ENCODE results near the gene ARNT2. TPM values are rescaled to one million over a fixed set of nuclear protein-coding genes. Genes with fewer than 3 reads are reported as not detected.
A peak's percentile ranks its signal among the peaks of the same experiment; 100 is the strongest.

Gene ARNT2
- total RNA-seq, result 0.13 and 0.26 TPM in 2 replicates

GRCh38 chr15:80404057-80404760 is at the start of gene ARNT2:
Gene ARNT2, plus strand, starts transcription at chr15:80404382. Its CDS starts 134 bp downstream, at chr15:80404516.
- DNase-seq (ENCODE audit: low read depth), result no peak
- no peak for FAIRE-seq
- H3K27me3 ChIP-seq (ENCODE audit: control insufficient read depth, insufficient read depth, low read length), result peaks cover 33% of the 10 kb centered on the region
- H3K36me3 ChIP-seq (ENCODE audit: control insufficient read depth, insufficient read depth, low read length), result no peaks in the 10 kb centered on the region
- TF ChIP-seq CTCF (IDR thresholded peaks at IDR 0.05; ENCODE audit: insufficient read depth, low read length, severe bottlenecking), result no peak
- peak within 1 kb of the TSS; percentile 27 for H3K4me3 ChIP-seq (ENCODE audit: low read depth, low read length)

GRCh38 chr15:80367094-80367493 is 37.1 kb upstream of the ARNT2 start:
- FAIRE-seq (no peak), DNase-seq (ENCODE audit: low read depth) (no peak)
- no peaks in the 10 kb centered on the region for H3K36me3 ChIP-seq (ENCODE audit: control insufficient read depth, insufficient read depth, low read length)
- TF ChIP-seq CTCF (IDR thresholded peaks at IDR 0.05; ENCODE audit: insufficient read depth, low read length, severe bottlenecking), result no peak
- H3K27me3 ChIP-seq (ENCODE audit: control insufficient read depth, insufficient read depth, low read length), result no peaks in the 10 kb centered on the region
- H3K4me3 ChIP-seq (ENCODE audit: low read depth, low read length), result no peak overlapping the region

- no peak for TF ChIP-seq CTCF (IDR thresholded peaks at IDR 0.05; ENCODE audit: insufficient read depth, low read length, severe bottlenecking)
- no peaks in the 10 kb centered on the region for H3K36me3 ChIP-seq (ENCODE audit: control insufficient read depth, insufficient read depth, low read length)
- no peak overlapping the region for H3K4me3 ChIP-seq (ENCODE audit: low read depth, low read length)
- FAIRE-seq (no peak), DNase-seq (ENCODE audit: low read depth) (no peak)
- no peaks in the 10 kb centered on the region for H3K27me3 ChIP-seq (ENCODE audit: control insufficient read depth, insufficient read depth, low read length)
Observed at GRCh38 chr15:80367661-80368060, 36.5 kb upstream of the ARNT2 start.

- FAIRE-seq (no peak), DNase-seq (ENCODE audit: low read depth) (no peak)
- no peak for TF ChIP-seq CTCF (IDR thresholded peaks at IDR 0.05; ENCODE audit: insufficient read depth, low read length, severe bottlenecking)
- no peaks in the 10 kb centered on the region for H3K27me3 ChIP-seq (ENCODE audit: control insufficient read depth, insufficient read depth, low read length)
- no peak overlapping the region for H3K4me3 ChIP-seq (ENCODE audit: low read depth, low read length)
- no peaks in the 10 kb centered on the region for H3K36me3 ChIP-seq (ENCODE audit: control insufficient read depth, insufficient read depth, low read length)
Observed at GRCh38 chr15:80371924-80372323, 32.3 kb upstream of the ARNT2 start.

- H3K27me3 ChIP-seq (ENCODE audit: control insufficient read depth, insufficient read depth, low read length), result no peaks in the 10 kb centered on the region
Observed at GRCh38 chr15:80374441-80374840, 29.7 kb upstream of the ARNT2 start.

More at GRCh38 chr15:80374441-80374840, 29.7 kb upstream of the ARNT2 start:
- Histone ChIP-seq H3K36me3 (ENCODE audit: control insufficient read depth, insufficient read depth, low read length) (no peaks in the 10 kb centered on the region), H3K4me3 (ENCODE audit: low read depth, low read length) (no peak overlapping the region)
- DNase-seq (ENCODE audit: low read depth) (no peak), FAIRE-seq (no peak)
- no peak for TF ChIP-seq CTCF (IDR thresholded peaks at IDR 0.05; ENCODE audit: insufficient read depth, low read length, severe bottlenecking)
